ENCODE measurements around the gene DNAJB8. TPM values are rescaled to one million over a fixed set of nuclear protein-coding genes. Genes with fewer than 3 reads are reported as not detected.

DNAJB8 gene
- total RNA-seq, 1 donor from 2014 or later: not detected

GRCh38 chr3:128462341-128462910, 4.3 kb downstream of the DNAJB8 start:
- peaks cover 54% of the 10 kb centered on the region for H3K27me3 Mint-ChIP-seq (ENCODE audit: unreplicated experiment)
- TF ChIP-seq CTCF (IDR thresholded peaks at IDR 0.05): no peak
- H3K36me3 Mint-ChIP-seq (ENCODE audit: unreplicated experiment): no peaks in the 10 kb centered on the region
- no peak for DNase-seq (ENCODE audit: extremely low spot score, unreplicated experiment)
- no peaks in the 10 kb centered on the region for H3K9me3 Mint-ChIP-seq (ENCODE audit: unreplicated experiment)
- no peak overlapping the region for H3K27ac Mint-ChIP-seq (ENCODE audit: unreplicated experiment)
- H3K4me3 Mint-ChIP-seq (ENCODE audit: unreplicated experiment): no peak overlapping the region
- H3K4me1 Mint-ChIP-seq (ENCODE audit: unreplicated experiment): no peaks in the 10 kb centered on the region

DNA sequence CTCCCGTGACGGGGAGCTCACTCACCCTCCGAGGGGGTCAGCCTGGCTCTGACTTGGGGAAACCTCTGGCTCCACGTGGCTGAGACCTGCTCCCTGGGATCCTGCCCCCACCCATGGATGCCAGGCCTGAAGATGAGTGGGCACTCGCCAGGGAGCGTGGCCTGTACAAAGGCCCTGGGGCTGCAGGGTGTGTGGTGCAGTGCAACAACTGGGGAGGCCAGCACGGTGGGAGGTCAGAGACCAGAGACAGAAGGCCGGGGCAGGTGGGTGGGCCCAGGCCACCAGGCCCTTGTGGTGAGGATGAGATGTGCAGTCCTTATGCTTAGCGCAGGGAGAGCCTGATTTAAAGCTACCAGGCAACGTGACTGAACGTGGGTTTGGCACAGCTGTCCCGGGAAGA, 5.0 kb downstream of the DNAJB8 start:
- Mint-ChIP-seq H3K27me3 (ENCODE audit: unreplicated experiment) (peaks cover 47% of the 10 kb centered on the region), H3K36me3 (ENCODE audit: unreplicated experiment) (no peaks in the 10 kb centered on the region), H3K4me1 (ENCODE audit: unreplicated experiment) (no peaks in the 10 kb centered on the region), H3K27ac (ENCODE audit: unreplicated experiment) (no peak overlapping the region), H3K4me3 (ENCODE audit: unreplicated experiment) (no peak overlapping the region), H3K9me3 (ENCODE audit: unreplicated experiment) (no peaks in the 10 kb centered on the region)
- no peak for TF ChIP-seq CTCF (IDR thresholded peaks at IDR 0.05)
- DNase-seq (ENCODE audit: extremely low spot score, unreplicated experiment): no peak

DNA sequence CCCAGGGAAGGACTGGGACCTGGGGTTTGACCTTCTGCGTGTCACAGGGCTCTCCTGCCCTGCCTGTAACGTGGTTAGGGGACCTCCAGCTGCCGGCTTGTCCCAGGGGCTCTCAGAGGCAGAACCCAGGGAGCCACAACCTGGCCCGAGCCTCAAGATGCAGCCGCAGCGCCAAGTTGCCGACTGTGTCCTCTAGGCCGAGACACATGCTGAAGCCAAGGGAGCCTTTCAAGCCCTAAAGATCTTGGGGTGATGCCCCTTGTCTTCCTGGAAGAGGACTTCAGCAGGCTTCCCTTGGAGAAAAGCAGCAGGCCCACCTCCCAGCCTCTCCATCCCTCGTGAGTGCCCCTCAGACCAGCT, 7.2 kb downstream of the DNAJB8 start:
- no peak for DNase-seq (ENCODE audit: extremely low spot score, unreplicated experiment)
- Mint-ChIP-seq H3K36me3 (ENCODE audit: unreplicated experiment) (no peaks in the 10 kb centered on the region), H3K4me1 (ENCODE audit: unreplicated experiment) (no peaks in the 10 kb centered on the region), H3K27ac (ENCODE audit: unreplicated experiment) (no peak overlapping the region), H3K4me3 (ENCODE audit: unreplicated experiment) (no peak overlapping the region), H3K27me3 (ENCODE audit: unreplicated experiment) (peaks cover 44% of the 10 kb centered on the region), H3K9me3 (ENCODE audit: unreplicated experiment) (no peaks in the 10 kb centered on the region)
- no peak for TF ChIP-seq CTCF (IDR thresholded peaks at IDR 0.05)

DNA sequence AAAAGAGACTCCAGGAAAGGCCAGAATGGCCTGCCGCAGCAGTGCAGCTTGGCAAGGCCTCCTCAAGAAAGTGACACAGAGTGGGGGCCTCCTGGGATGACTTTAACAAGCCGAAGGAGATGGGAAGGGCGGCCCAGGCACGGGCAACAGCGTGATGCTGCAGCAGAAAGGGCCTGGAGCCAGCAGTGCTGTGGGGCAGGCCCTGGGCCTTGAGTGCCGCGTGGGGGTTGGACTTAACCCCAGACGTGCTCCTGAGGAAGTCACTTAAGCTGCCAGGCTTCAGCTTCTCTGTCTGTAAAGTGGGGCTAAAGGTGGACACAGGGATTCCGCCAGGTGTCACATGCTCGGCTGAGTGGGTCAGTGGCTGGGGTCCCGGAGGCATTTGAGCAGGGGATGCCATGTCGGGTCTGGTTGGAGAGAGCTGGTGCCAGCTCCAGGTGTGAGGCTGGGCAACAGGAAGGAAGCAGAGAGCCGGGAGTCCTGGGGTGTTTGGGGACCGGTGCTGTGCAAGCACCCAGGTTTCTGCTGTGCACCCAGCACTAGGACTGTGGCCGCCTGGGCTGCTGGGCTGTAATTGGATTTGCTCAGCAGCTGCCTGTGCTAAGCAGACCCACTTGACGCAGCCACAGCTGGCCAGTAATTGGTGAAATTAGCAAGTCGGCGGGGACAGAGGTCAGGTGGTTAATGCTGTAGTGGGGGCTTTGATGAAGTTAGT, 7.8 kb downstream of the DNAJB8 start:
- no peaks in the 10 kb centered on the region for H3K36me3 Mint-ChIP-seq (ENCODE audit: unreplicated experiment)
- no peaks in the 10 kb centered on the region for H3K4me1 Mint-ChIP-seq (ENCODE audit: unreplicated experiment)
- no peaks in the 10 kb centered on the region for H3K9me3 Mint-ChIP-seq (ENCODE audit: unreplicated experiment)
- H3K4me3 Mint-ChIP-seq (ENCODE audit: unreplicated experiment): no peak overlapping the region
- no peak for TF ChIP-seq CTCF (IDR thresholded peaks at IDR 0.05)
- H3K27me3 Mint-ChIP-seq (ENCODE audit: unreplicated experiment): peaks cover 43% of the 10 kb centered on the region
- no peak overlapping the region for H3K27ac Mint-ChIP-seq (ENCODE audit: unreplicated experiment)
- DNase-seq (ENCODE audit: extremely low spot score, unreplicated experiment): no peak

DNA sequence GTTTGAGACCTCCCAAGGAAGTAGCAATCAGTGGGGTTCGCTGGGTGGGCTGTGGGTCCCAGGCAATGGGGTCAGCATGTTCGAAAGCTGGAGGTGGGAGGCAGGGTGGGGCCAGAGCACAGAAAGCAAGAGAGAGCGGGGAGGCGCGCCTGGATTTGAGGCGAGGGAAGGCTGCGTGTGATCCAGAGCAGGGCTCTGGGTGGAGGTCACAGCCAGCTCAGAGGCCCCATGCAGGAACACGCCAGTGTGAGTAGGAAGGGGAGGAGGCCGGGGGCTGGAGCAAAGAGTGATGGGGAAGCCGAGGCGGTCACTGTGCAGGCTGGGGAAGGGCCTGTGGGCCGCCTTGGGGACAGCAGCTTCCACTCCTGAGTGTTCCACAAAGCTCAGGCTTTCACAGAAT, 8.8 kb downstream of the DNAJB8 start:
- Mint-ChIP-seq H3K4me1 (ENCODE audit: unreplicated experiment) (no peaks in the 10 kb centered on the region), H3K4me3 (ENCODE audit: unreplicated experiment) (no peak overlapping the region), H3K27ac (ENCODE audit: unreplicated experiment) (no peak overlapping the region), H3K9me3 (ENCODE audit: unreplicated experiment) (no peaks in the 10 kb centered on the region), H3K27me3 (ENCODE audit: unreplicated experiment) (peaks cover 43% of the 10 kb centered on the region), H3K36me3 (ENCODE audit: unreplicated experiment) (no peaks in the 10 kb centered on the region)
- DNase-seq (ENCODE audit: extremely low spot score, unreplicated experiment): no peak
- no peak for TF ChIP-seq CTCF (IDR thresholded peaks at IDR 0.05)
